Endothelial cell of umbilical vein (primary cell): Measurements from ENCODE around the gene TAF10. TPM values are rescaled to one million over a fixed set of nuclear protein-coding genes. Genes with fewer than 3 reads are reported as not detected.

Source experiments
- BruUV-seq: library from RNA; stranded (reverse); fragments of 400-500 nt; replicated peaks from 2 replicates; lab custom pipeline; 2021; lab: Mats Ljungman, UMichigan
- CTCF ChIA-PET: fragments of 300-600, 350-600 bp; sonication (Branson Sonifier 250); formaldehyde crosslinking; loops from one replicate; lab custom pipeline; 2021; ENCODE audit warnings: antibody characterized with exemption, inconsistent platforms; lab: Charles Lee
- POLR2A ChIA-PET: fragments of 300-600, 350-600 bp; sonication (Branson Sonifier 250); formaldehyde crosslinking; loops from one replicate; lab custom pipeline; 2021; ENCODE audit warnings: antibody characterized with exemption, inconsistent platforms; lab: Charles Lee
- DNase-seq: peaks from one replicate; pipeline ENCODE4 v3.0.0-alpha.2; 2011; ENCODE audit warnings: low read depth, low spot score
- FAIRE-seq: peaks from 2 replicates; lab custom pipeline; 2011; peaks lifted over from hg19 to GRCh38; lab: Jason Lieb, UNC
- H2AFZ ChIP-seq: 2 replicates; pipeline ENCODE4 v1.6.0; 2012; ENCODE audit warnings: low read depth, low read length, control low read depth, inconsistent platforms
- H3K27ac ChIP-seq: 2 replicates; pipeline ENCODE4 v1.5.1; 2011; ENCODE audit warnings: low read depth, mild to moderate bottlenecking, control low read depth, low read length, moderate library complexity; ENCODE audit not compliant: insufficient read depth
- H3K27me3 ChIP-seq, 2 experiments: 2 replicates each; pipeline versions ENCODE4 v1.6.0 to v1.6.1; 2011; ENCODE audit warnings: low read length in 2 of 2, mixed read lengths in 1 of 2; ENCODE audit not compliant: control insufficient read depth in 2 of 2, insufficient read depth in 2 of 2
- H3K36me3 ChIP-seq, 2 experiments: 2 replicates in 1 of 2; 3 replicates in 1 of 2; pipeline ENCODE4 v1.5.1; 2011; ENCODE audit warnings: low read length in 2 of 2, mild to moderate bottlenecking in 1 of 2, moderate library complexity in 1 of 2; ENCODE audit not compliant: control insufficient read depth in 2 of 2, insufficient read depth in 2 of 2; ENCODE audit errors: extremely low read depth in 1 of 2
- H3K4me1 ChIP-seq: 3 replicates; pipeline ENCODE4 v1.5.1; 2011; ENCODE audit warnings: mild to moderate bottlenecking, low read length; ENCODE audit not compliant: control insufficient read depth, insufficient read depth; ENCODE audit errors: extremely low read depth
- H3K4me2 ChIP-seq: 2 replicates; pipeline ENCODE4 v1.6.1; 2011; ENCODE audit warnings: low read length, control low read depth, mixed read lengths; ENCODE audit not compliant: insufficient read depth
- H3K4me3 ChIP-seq, 3 experiments: fragments of 200-600 bp in 1 of 3; sonication (generic), shearing (Covaris generic) in 1 of 3; replicated peaks in 1 of 3; 2 replicates each; pipeline ENCODE4 v1.5.1; 2011 to 2016; ENCODE audit warnings: control low read depth in 3 of 3, low read length in 3 of 3, mild to moderate bottlenecking in 2 of 3, inconsistent platforms in 1 of 3, low read depth in 1 of 3, moderate library complexity in 1 of 3; ENCODE audit not compliant: insufficient read depth in 1 of 3
- H3K79me2 ChIP-seq: 2 replicates; pipeline ENCODE4 v1.6.0; 2012; ENCODE audit warnings: low read length, inconsistent platforms; ENCODE audit not compliant: control insufficient read depth, insufficient read depth
- H3K9ac ChIP-seq: replicated peaks from 2 replicates; pipeline ENCODE3; 2011; ENCODE audit warnings: low read length, control low read depth; ENCODE audit not compliant: insufficient read depth; ENCODE audit errors: extremely low read depth
- H3K9me1 ChIP-seq: replicated peaks from 3 replicates; pipeline ENCODE4 v1.6.0; 2011; ENCODE audit warnings: mild to moderate bottlenecking, low read length; ENCODE audit not compliant: control insufficient read depth, insufficient read depth; ENCODE audit errors: extremely low read depth
- H3K9me3 ChIP-seq: replicated peaks from 2 replicates; pipeline ENCODE4 v1.5.1; 2012; ENCODE audit warnings: low read length, inconsistent platforms; ENCODE audit not compliant: control insufficient read depth, insufficient read depth
- H4K20me1 ChIP-seq: replicated peaks from 2 replicates; pipeline ENCODE3; 2011; ENCODE audit warnings: mild to moderate bottlenecking, low read length; ENCODE audit not compliant: control insufficient read depth, insufficient read depth; ENCODE audit errors: extremely low read depth
- FOS ChIP-seq: IDR thresholded peaks from 2 replicates; pipeline ENCODE4 v1.6.1; 2011; ENCODE audit warnings: mild to moderate bottlenecking, low read length, moderate library complexity, borderline replicate concordance; ENCODE audit not compliant: insufficient read depth
- JUN ChIP-seq: IDR thresholded peaks from 2 replicates; pipeline ENCODE4 v1.6.1; 2011; ENCODE audit warnings: borderline replicate concordance, low read depth; ENCODE audit not compliant: insufficient read length, insufficient read depth
- MYC ChIP-seq: IDR thresholded peaks from one replicate; pipeline ENCODE4 v1.6.1; 2011; ENCODE audit warnings: mild to moderate bottlenecking, low read depth, low read length
- POLR2A ChIP-seq: IDR thresholded peaks from 2 replicates; pipeline ENCODE4 v1.6.1; 2012; ENCODE audit warnings: low read depth, mild to moderate bottlenecking, control low read depth, low read length
- POLR2AphosphoS5 ChIP-seq: IDR thresholded peaks from 2 replicates; pipeline ENCODE4 v1.6.1; 2012; ENCODE audit warnings: low read depth, mild to moderate bottlenecking, control low read depth, low read length, moderate library complexity; ENCODE audit not compliant: insufficient read depth
- dilution Hi-C: fragments of 300-500 bp; cut with MboI; formaldehyde crosslinking; loops from one replicate; pipeline ENCODE4 v1.15.0; 2019; ENCODE audit warnings: low sequenced_read_pairs; ENCODE audit not compliant: extremely low pct_ligation_motif_present
- intact Hi-C: fragments of 100-400 bp; cut with micrococcal nuclease; formaldehyde crosslinking; loops from one replicate; pipeline ENCODE4 v1.10.0; 2022
- polyA plus RNA-seq, 4 experiments: library from polyadenylated mRNA; depleted of rRNA in 3 of 4; stranded (reverse) in 3 of 4; unstranded in 1 of 4; fragments of >200 nt; gene quantifications; 2 replicates each; pipeline versions ENCODE4 v1.2.1 to v1.2.3, GENCODE V29; 2011 to 2012; ENCODE audit warnings: missing spikeins in 1 of 4
- total RNA-seq: library from RNA; stranded (reverse); gene quantifications from 2 replicates; pipeline ENCODE4 v1.2.3, GENCODE V29; 2021
- TF ChIP-seq, protein P1 (sequence below), 2 donors: IDR thresholded peaks; 1 replicate in 1 of 2; 2 replicates in 1 of 2; pipeline ENCODE4 v1.5.1; 2011; ENCODE audit warnings: low read length in 2 of 2, mild to moderate bottlenecking in 2 of 2, moderate library complexity in 2 of 2, control low read depth in 1 of 2, inconsistent platforms in 1 of 2, low read depth in 1 of 2; ENCODE audit not compliant: insufficient read depth in 1 of 2; ENCODE audit errors: extremely low read depth in 1 of 2
- TF ChIP-seq, protein P2 (sequence below): IDR thresholded peaks from 2 replicates; pipeline ENCODE4 v1.6.1; 2011; ENCODE audit not compliant: insufficient read depth, insufficient read length

The TAF10 gene
- total and polyA plus RNA-seq, 2 donors (not counting 3 experiments of a cell fraction or from before 2014, with no cell fraction given) = 86.2 to 149 TPM

DNA sequence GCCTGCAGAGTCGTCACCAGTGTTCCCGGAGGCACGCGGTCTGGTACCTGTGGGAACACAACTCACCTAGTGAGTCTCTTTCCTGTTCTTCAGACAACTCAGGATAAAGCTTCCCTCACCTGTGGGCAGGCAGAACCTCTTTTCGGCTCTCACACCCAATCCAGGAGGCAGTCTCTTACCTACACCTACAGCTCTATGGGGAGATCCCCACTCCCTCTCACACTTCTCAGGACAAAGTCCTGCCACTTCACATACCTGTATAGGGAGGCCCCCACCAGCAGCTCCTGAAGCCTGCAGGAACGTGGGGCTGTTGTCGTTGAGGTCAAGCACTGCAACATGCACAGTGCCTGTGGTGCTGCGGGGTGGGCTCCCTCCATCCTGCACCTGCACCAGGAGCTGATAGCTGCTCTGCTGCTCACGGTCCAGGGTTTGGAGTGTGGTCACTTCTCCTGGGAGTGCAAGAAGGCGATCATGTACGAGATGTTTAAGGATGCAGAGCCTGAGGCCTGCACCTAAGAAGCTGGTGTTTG lies 19.4 kb upstream of the TAF10 start:
- CTCF ChIA-PET = interaction anchor here (0.7 to 1.4 kb wide), 4 partner anchors 10 to 100 kb away, joined by 3 to 4 read pairs (median 3); partner anchors contain the start of gene TPP1
- POLR2A ChIA-PET = interaction anchor here (0.9 to 1.0 kb wide), 2 partner anchors 13 to 52 kb away, joined by 3 to 4 read pairs; partner anchors contain the start of gene MRPL17
- TF ChIP-seq POLR2A (no peak), JUN (no peak), FOS (no peak), MYC (no peak), POLR2AphosphoS5 (no peak)
- TF ChIP-seq, protein P1, sequence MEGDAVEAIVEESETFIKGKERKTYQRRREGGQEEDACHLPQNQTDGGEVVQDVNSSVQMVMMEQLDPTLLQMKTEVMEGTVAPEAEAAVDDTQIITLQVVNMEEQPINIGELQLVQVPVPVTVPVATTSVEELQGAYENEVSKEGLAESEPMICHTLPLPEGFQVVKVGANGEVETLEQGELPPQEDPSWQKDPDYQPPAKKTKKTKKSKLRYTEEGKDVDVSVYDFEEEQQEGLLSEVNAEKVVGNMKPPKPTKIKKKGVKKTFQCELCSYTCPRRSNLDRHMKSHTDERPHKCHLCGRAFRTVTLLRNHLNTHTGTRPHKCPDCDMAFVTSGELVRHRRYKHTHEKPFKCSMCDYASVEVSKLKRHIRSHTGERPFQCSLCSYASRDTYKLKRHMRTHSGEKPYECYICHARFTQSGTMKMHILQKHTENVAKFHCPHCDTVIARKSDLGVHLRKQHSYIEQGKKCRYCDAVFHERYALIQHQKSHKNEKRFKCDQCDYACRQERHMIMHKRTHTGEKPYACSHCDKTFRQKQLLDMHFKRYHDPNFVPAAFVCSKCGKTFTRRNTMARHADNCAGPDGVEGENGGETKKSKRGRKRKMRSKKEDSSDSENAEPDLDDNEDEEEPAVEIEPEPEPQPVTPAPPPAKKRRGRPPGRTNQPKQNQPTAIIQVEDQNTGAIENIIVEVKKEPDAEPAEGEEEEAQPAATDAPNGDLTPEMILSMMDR (IDR thresholded peaks at IDR 0.05; ENCODE audit: extremely low read depth in 1 of 2, insufficient read depth in 1 of 2, low read depth in 1 of 2, low read length in 2 of 2) = no peak
- TF ChIP-seq, protein P2, sequence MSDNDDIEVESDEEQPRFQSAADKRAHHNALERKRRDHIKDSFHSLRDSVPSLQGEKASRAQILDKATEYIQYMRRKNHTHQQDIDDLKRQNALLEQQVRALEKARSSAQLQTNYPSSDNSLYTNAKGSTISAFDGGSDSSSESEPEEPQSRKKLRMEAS = no peak

More for the DNA sequence above, 19.4 kb upstream of the TAF10 start:
- H3K9me3 ChIP-seq = no peaks in the 10 kb centered on the region
- no peaks in the 10 kb centered on the region for H3K27me3 ChIP-seq
- no TSS peak for BruUV-seq
- H3K4me3 ChIP-seq = no peak overlapping the region
- no peak overlapping the region for H2AFZ ChIP-seq
- H3K27ac ChIP-seq = no peak overlapping the region
- no peaks in the 10 kb centered on the region for H3K9me1 ChIP-seq
- intact Hi-C loops (no loop called here), dilution Hi-C loops (no loop called here)
- no peak overlapping the region for H3K9ac ChIP-seq
- H3K4me2 ChIP-seq = no peak overlapping the region
- H3K36me3 ChIP-seq = peaks cover 2 to 60% of the 10 kb centered on the region in 2 experiments
- peaks cover 24% of the 10 kb centered on the region for H3K4me1 ChIP-seq
- no peaks in the 10 kb centered on the region for H3K79me2 ChIP-seq
- DNase-seq (no peak), FAIRE-seq (no peak)
- no peaks in the 10 kb centered on the region for H4K20me1 ChIP-seq
